ENCODE measurements around the gene CLEC4M.

The CLEC4M gene

GRCh38 chr19:7771072-7771471, 8.0 kb downstream of the CLEC4M start:
- no peak for TF ChIP-seq EZH2phosphoT487 (IDR thresholded peaks at IDR 0.05; ENCODE audit: borderline replicate concordance, low read length)
- no peak for TF ChIP-seq CTCF (IDR thresholded peaks at IDR 0.05; ENCODE audit: low read depth, low read length, poor library complexity, severe bottlenecking)
- H3K27ac ChIP-seq (ENCODE audit: low read depth, low read length): no peak overlapping the region
- no peaks in the 10 kb centered on the region for H3K9me3 ChIP-seq (ENCODE audit: control insufficient read depth, insufficient read depth, low read length)
- H3K27me3 ChIP-seq (ENCODE audit: control insufficient read depth, low read length): no peaks in the 10 kb centered on the region; the same call in 1 of the 2 replicates
- peaks cover 4% of the 10 kb centered on the region; the same call in 1 of the 2 replicates for H3K4me1 ChIP-seq (ENCODE audit: control insufficient read depth, low read length)
- H3K36me3 ChIP-seq (ENCODE audit: control insufficient read depth, low read length): no peaks in the 10 kb centered on the region
- no peak overlapping the region for H3K4me3 ChIP-seq (ENCODE audit: low read length)
- no peaks in the 10 kb centered on the region for H3F3A ChIP-seq (ENCODE audit: control insufficient read depth, insufficient read depth)
- H3K4me2 ChIP-seq (ENCODE audit: low read length): no peak overlapping the region
- no peaks in the 10 kb centered on the region for H3K79me2 ChIP-seq (ENCODE audit: control insufficient read depth, low read length)
- H3K9me2 ChIP-seq (replicated peaks; ENCODE audit: control insufficient read depth, low read length): no peaks in the 10 kb centered on the region
- no peaks in the 10 kb centered on the region for H4K20me1 ChIP-seq (ENCODE audit: control insufficient read depth, insufficient read depth, low read depth, low read length)

GRCh38 chr19:7772752-7773291, 9.8 kb downstream of the CLEC4M start:
- Histone ChIP-seq H3K9me3 (ENCODE audit: control insufficient read depth, insufficient read depth, low read length) (no peaks in the 10 kb centered on the region), H3K4me2 (ENCODE audit: low read length) (no peak overlapping the region), H3K9me2 (replicated peaks; ENCODE audit: control insufficient read depth, low read length) (no peaks in the 10 kb centered on the region), H3K4me3 (ENCODE audit: low read length) (no peak overlapping the region), H3K36me3 (ENCODE audit: control insufficient read depth, low read length) (no peaks in the 10 kb centered on the region), H3K4me1 (ENCODE audit: control insufficient read depth, low read length) (peaks cover 5% of the 10 kb centered on the region), H3K79me2 (ENCODE audit: control insufficient read depth, low read length) (no peaks in the 10 kb centered on the region), H4K20me1 (ENCODE audit: control insufficient read depth, insufficient read depth, low read depth, low read length) (no peaks in the 10 kb centered on the region), H3K27ac (ENCODE audit: low read depth, low read length) (no peak overlapping the region), H3F3A (ENCODE audit: control insufficient read depth, insufficient read depth) (no peaks in the 10 kb centered on the region), H3K27me3 (ENCODE audit: control insufficient read depth, low read length) (no peaks in the 10 kb centered on the region)
- TF ChIP-seq EZH2phosphoT487 (IDR thresholded peaks at IDR 0.05; ENCODE audit: borderline replicate concordance, low read length) (no peak), CTCF (IDR thresholded peaks at IDR 0.05; ENCODE audit: low read depth, low read length, poor library complexity, severe bottlenecking) (no peak)

- Histone ChIP-seq H3K4me3 (ENCODE audit: low read length) (no peak overlapping the region), H3K4me1 (ENCODE audit: control insufficient read depth, low read length) (peaks cover 12% of the 10 kb centered on the region), H3K9me2 (replicated peaks; ENCODE audit: control insufficient read depth, low read length) (no peaks in the 10 kb centered on the region), H3K27ac (ENCODE audit: low read depth, low read length) (no peak overlapping the region), H4K20me1 (ENCODE audit: control insufficient read depth, insufficient read depth, low read depth, low read length) (no peaks in the 10 kb centered on the region), H3K9me3 (ENCODE audit: control insufficient read depth, insufficient read depth, low read length) (no peaks in the 10 kb centered on the region), H3F3A (ENCODE audit: control insufficient read depth, insufficient read depth) (0 out of 2 replicates have a peak, but pooled peaks cover 3% of the 10 kb centered on the region), H3K36me3 (ENCODE audit: control insufficient read depth, low read length) (no peaks in the 10 kb centered on the region), H3K4me2 (ENCODE audit: low read length) (no peak overlapping the region), H3K79me2 (ENCODE audit: control insufficient read depth, low read length) (no peaks in the 10 kb centered on the region), H3K27me3 (ENCODE audit: control insufficient read depth, low read length) (no peaks in the 10 kb centered on the region)
- no peak for TF ChIP-seq EZH2phosphoT487 (IDR thresholded peaks at IDR 0.05; ENCODE audit: borderline replicate concordance, low read length)
- no peak for TF ChIP-seq CTCF (IDR thresholded peaks at IDR 0.05; ENCODE audit: low read depth, low read length, poor library complexity, severe bottlenecking)
Observed at GRCh38 chr19:7773841-7774240, 10.8 kb downstream of the CLEC4M start.

All from DOHH2 (cell line).